HG03558 (cell line): ENCODE measurements around the gene GPR148.

Source experiments
- ATAC-seq: cut with Tn5 transposase; IDR thresholded peaks from one replicate; pipeline ENCODE4 v1.9.1; 2021; ENCODE audit warnings: moderate number of reproducible peaks; ENCODE audit not compliant: unreplicated experiment; ENCODE audit errors: extremely low read depth

GPR148 gene

DNA sequence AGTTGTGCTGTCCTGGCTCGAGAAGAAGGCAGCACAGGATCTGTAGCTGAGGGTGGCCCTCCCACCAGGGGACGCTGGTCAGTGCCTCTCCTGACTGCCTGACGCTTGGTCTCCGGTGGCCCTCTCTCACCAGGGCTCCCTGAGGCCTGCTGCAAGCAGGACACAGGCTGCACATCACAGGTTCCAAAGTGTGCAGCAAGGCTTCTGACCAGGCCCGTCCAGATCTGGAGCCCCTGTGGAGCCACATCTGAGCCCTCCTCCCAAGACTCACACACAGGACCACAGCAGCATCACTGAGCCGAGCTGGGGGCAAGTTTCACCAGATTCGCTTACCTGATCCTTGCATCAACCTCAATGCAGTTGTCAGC, 38.5 kb downstream of the GPR148 start:
- no peak for ATAC-seq

DNA sequence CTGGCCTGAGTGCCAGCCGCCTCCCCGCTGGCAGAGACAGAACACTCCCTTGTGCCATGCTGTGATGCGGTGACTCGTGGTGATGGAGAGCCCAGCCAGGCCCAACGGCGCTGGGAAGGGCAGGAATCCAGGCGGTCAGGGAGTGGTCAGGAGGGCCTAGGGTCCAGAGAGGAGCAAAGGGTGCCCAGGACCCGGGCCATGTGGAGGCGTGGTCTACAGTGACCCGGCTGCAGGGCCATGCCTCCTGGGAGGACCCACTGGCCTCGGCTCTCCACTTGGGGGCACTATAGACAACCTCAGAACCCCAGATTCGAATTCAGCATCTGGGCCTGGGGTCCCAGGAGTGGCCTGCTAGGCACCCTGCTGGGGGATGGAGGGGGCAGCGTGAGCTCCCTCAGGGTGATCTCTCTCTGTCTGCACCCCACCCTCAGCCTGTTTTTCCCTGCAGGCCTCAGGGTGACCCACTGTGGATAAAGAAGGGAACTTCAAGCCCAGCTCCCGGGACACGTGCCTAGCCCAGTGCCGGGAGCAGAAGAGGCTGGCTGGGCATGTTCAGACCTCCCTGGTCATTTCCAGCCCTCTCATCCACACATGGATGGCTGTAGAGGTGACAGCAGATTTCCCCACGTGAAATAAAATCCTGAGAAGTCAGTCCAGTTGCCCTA, 39.5 kb downstream of the GPR148 start:
- ATAC-seq: no peak

- no peak for ATAC-seq
Observed at GRCh38 chr2:130769343-130769907, 40.6 kb downstream of the GPR148 start.

- ATAC-seq: no peak
Observed at GRCh38 chr2:130776550-130776949, 47.7 kb downstream of the GPR148 start.

DNA sequence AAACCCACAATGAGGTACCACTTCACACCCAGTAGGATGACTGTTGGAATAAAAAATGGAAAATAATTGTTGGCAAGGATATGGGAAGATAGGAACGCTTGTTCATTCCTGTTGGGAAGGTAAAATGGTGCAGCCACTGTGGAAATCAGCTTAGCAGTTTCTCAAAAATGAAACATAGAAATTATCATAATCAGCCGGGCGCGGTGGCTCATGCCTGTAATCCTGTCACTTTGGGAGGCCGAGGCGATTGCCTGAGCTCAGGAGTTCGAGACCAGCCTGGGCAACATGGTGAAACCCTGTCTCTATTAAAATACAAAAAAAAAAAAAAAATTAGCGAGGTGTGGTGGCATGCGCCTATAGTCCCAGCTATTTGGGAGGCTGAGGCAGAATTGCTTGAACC, 49.9 kb downstream of the GPR148 start:
- ATAC-seq: no peak
